GM18502 (cell line): ENCODE data around the gene AGTPBP1.
"Not testable (repeated sequence)": the region's sequence is repeated elsewhere in the genome, so short reads cannot be mapped to it uniquely, and the experiment has no call there.

ENCODE experiments used
- ATAC-seq: cut with Tn5 transposase; IDR thresholded peaks from one replicate; pipeline ENCODE4 v1.9.1; 2021; ENCODE audit warnings: mild to moderate bottlenecking; ENCODE audit not compliant: unreplicated experiment, poor library complexity

The AGTPBP1 gene, protein sequence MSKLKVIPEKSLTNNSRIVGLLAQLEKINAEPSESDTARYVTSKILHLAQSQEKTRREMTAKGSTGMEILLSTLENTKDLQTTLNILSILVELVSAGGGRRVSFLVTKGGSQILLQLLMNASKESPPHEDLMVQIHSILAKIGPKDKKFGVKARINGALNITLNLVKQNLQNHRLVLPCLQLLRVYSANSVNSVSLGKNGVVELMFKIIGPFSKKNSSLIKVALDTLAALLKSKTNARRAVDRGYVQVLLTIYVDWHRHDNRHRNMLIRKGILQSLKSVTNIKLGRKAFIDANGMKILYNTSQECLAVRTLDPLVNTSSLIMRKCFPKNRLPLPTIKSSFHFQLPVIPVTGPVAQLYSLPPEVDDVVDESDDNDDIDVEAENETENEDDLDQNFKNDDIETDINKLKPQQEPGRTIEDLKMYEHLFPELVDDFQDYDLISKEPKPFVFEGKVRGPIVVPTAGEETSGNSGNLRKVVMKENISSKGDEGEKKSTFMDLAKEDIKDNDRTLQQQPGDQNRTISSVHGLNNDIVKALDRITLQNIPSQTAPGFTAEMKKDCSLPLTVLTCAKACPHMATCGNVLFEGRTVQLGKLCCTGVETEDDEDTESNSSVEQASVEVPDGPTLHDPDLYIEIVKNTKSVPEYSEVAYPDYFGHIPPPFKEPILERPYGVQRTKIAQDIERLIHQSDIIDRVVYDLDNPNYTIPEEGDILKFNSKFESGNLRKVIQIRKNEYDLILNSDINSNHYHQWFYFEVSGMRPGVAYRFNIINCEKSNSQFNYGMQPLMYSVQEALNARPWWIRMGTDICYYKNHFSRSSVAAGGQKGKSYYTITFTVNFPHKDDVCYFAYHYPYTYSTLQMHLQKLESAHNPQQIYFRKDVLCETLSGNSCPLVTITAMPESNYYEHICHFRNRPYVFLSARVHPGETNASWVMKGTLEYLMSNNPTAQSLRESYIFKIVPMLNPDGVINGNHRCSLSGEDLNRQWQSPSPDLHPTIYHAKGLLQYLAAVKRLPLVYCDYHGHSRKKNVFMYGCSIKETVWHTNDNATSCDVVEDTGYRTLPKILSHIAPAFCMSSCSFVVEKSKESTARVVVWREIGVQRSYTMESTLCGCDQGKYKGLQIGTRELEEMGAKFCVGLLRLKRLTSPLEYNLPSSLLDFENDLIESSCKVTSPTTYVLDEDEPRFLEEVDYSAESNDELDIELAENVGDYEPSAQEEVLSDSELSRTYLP

DNA sequence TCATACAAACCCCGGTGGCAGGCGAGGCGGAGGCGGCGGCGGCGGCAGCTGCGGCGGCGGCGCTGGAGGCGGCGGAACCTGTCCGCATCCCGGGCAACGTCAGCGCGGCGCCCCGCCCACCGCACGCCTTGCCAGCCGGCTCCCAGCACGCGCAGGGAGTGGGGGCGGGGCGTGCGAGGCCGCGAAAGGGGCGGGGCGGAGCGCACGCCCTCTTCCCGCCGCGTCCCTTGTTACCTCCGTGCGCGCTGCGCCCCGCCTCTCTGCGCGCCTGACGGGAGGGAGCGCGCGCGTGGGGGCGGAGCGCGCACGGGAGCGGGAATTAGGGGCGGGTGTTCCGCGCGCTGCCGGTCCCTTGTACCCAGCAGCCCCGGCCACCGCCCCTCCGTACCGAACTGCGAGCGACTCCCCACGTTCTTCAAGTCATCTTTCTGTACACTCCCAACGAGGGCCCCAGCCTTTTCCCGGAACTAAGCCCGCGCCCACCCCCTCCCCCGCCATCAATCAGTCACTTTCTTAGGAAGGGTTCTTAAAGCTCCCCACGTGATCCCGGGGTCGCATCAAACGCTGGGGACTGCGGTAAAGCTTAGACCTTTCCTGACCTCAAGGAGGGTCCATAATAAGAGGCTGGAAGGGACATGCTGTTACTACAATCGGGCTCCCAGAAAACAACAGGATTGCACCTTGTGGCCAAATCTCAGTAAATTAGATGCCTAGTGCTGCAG lies at the start of gene AGTPBP1:
AGTPBP1 (minus strand) TSS at position 80 of the 722 bp plus-strand sequence. CDS start 29,421 bp downstream, outside the sequence.
- ATAC-seq = peak; percentile 83

DNA sequence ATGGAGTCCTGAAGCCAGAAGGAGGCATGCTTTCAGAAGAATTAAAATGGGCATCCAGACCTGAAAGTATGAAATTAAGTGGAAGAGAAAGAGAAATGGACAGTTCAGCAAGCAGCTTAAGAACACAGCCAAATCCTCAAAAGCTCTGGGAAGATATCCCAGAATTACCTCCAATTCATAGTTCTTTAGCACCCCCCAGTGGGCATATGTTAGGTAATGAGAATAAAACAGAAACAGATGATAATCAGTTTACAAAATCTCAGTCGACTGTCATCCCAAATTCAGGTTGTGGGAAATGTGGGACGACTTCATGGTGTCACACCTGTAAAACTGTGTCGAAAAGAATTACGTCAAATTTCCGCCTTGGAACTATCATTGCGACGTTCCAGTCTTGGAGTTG lies 44.4 kb upstream of the AGTPBP1 start:
- not testable (repeated sequence) for ATAC-seq

DNA sequence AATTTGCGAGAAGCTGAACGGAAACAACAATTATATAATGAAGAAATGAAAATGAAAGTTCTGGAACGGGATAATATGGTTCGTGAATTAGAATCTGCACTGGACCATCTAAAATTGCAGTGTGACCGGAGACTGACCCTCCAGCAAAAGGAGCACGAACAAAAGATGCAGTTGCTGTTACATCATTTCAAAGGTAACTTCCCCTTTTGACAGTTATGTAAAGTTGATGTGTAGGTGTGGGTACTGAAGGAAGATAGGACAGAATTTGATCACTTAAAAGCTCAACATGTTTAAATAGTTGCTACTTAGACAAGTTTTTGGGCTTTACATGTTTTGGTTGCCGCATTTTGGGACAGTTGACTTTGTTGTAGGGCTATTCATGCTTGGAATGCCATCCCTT lies 32.1 kb upstream of the AGTPBP1 start:
- not testable (repeated sequence) for ATAC-seq

DNA sequence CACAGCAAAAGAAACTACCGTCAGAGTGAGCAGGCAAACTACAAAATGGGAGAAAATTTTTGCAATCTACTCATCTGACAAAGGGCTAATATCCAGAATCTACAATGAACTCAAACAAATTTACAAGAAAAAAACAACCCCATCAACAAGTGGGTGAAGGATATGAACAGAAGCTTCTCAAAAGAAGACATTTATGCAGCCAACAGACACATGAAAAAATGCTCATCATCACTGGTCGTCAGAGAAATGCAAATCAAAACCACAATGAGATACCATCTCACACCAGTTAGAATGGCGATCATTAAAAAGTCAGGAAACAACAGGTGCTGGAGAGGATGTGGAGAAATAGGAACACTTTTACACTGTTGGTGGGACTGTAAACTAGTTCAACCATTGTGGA lies 20.0 kb upstream of the AGTPBP1 start:
- not testable (repeated sequence) for ATAC-seq

DNA sequence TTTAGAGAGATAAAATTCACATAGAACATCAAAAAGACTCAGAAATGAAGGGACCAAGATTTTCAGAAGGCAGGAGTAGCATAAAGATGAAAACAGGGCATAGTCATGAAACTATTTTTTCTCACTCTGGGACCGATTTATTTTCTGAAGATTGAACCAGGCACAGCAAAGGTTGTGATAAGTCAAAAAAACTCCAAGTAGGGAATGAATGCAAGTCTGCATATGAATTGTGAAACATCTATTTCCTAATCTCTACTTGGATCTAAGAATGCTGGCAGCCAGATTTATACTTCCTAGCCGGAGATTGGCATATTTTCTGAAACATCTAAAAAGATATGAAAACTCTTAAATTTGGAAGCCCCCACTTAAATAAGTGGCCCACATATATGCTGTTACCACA lies 16.0 kb upstream of the AGTPBP1 start:
- not testable (repeated sequence) for ATAC-seq

DNA sequence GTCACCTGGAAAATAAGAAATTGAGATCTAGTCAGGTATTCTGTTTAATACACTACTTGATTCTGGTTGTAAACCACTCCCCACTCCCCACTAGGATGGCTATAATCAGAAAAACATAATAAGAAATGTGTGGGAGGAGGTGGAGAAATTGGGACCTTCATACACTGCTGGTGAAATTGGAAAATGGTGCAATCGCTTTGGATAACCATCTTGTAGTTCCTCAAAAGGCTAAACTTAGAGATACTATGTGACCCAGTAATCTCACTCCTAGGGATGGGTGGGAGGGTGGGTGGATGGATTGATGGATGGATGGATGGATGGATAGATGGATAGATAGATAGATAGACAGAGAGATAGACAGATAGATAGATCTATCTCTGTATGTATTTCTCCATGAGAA lies 14.5 kb upstream of the AGTPBP1 start:
- not testable (repeated sequence) for ATAC-seq

DNA sequence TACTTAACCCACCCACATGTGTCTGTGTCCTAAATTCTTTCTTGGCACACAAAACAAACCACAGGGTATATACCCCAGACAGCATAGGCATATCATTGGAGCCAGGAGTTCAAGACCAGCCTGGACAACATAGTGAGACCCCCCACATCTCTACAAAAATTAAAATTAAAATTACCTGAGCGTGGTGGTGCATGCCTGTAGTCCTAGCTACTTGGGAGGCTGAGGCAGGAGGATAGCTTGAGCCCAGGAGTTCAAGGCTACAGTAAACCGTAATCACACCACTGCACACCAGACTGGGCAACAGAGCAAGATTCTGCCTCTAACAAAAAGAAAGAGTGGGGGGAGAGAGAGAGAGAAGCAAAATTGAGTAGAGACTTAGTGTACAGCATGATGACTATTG lies 4.6 kb upstream of the AGTPBP1 start:
- no peak for ATAC-seq

DNA sequence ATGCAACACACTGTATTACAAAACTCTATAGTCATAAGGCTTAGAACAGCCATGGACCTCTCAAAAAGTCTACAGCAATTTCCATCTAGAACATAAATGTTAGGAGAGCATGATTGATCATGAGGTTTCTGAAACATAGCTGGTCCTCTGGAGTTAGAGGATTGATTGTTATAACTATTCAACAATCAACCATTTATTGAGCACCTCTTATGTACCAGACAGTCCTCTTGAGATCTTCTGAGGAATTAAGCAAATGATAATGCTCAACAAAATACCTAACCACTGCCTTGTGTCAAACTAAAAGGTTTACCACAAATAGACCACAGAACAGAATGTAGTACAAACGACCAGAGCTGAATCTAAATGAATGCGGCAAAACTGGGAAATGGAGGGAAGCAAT lies 3.4 kb upstream of the AGTPBP1 start:
- ATAC-seq = no peak

DNA sequence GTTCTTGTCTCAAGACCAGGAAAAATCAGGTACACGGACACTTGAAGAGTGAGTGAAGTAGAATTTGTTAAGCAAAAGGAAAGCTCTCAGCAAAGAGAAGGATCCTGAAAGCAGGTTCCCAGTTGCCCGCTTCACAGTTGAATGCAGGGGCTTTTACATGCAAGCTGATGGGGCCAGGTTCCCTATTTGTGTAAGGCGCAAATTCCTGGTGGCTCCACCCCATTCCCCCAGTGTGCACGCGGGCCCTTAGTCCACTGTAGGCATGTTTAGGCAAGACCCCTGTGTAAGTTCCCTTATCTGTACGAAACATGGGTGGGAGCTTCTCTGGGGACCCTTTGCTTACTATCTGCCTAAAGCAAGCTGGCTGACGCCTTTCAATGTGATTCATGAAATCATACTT lies 2.7 kb upstream of the AGTPBP1 start:
- ATAC-seq = no peak

DNA sequence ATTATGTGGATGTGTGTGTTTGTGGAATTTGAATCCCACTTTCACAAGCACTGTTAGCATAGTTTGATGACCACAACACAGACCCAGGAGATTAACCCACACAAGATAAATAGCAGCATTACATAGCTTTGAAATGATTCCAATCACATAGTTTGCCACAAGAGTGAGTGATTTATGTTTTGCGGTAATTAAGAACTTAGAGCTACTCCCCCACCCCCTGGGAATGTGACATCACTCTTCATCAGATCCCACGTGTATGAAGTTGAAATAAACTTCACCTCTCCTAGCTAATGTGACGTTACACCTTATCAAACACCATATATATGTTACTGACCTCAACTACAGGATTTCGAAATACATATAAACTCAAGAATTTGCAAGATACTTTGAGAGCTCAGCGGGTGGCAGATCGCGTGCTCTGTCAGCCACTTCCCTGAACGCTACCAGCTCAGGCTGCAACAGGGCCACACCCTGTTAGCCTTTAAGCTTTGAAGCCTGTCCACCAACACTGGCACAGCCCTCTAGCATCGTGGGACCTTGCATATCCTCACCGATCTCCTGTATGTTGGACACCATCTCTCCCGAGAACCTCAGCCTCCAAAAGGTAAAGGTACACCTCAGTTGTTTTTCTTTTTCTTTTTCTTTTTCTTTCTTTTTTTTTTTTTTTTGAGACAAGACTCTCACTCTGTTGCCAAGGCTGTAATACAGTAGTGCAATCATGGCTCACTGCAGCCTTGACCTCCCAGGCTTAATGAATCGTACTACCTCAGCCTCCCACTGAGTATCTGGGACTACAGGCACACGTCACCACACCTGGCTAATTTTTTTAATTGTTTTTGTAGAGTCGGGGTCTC lies 1.7 kb upstream of the AGTPBP1 start:
- ATAC-seq = no peak

DNA sequence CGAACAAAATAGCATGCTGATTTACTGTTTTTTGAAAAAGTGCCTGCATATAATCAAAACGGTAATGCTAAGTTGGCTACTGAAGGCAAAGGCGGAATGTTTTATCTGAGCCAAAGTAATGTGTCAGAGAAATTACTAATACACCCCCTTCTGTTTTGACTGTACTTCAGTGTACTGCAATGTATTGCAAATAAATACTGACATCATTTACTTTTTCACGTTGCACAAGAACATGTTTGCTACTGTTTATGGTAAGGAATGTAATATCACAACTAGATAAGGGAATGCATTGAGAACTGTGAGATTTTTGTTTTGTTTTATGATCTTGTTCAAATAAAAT lies 813 bp upstream of the AGTPBP1 start:
- no peak for ATAC-seq

DNA sequence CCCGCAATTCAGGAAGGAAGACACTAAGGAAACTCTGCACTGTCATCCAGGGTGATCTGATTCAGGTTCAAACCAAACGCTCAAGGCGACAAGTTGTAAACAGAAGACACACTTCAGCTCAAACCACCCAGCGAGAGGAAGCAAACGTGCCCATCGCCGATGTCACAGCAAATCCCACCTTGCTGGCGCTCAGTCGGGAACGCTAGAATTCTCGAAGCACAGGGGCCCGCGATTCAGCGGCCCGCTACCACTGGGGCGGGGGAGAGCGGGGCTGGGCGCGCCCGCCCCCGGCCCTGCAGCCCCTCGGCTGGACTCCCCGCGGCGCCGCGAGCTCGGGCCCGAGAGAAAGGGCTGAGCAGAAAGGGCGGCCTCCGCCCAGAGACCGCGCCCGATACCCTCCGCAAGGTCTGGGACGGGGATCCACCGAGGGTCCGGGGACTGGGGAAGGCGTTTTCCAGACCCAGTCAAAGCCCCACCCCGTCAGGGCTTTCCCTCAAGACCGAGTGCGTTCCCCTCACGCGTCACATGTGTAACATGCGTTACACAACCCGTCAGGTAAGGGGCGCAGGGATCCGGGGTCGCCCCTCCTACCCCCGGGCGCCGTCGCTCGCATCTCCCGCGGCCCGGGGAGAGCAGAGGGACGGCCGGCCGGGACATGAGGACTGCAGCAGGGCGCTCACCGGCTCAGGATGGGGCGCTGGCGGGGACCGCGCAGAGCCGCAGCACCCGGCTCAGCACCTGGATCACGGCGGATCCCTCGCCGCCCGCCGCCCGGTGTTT lies 469 bp downstream of the AGTPBP1 start:
- ATAC-seq = peak; percentile 58

DNA sequence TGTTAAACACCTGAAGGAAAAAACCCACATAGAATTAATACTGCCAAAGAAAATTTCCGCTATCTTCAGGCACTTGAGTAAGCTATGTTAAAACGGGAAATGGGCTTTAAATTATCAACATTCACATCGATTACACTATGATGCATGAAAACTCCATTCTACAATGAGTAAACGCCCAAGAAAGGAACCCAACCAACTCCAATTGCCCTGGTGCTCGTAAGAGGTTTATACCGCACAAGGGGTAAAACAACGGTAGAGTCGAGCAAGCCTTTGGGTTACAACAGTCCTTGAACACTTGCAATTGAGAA lies 1.0 kb downstream of the AGTPBP1 start:
- no peak for ATAC-seq

DNA sequence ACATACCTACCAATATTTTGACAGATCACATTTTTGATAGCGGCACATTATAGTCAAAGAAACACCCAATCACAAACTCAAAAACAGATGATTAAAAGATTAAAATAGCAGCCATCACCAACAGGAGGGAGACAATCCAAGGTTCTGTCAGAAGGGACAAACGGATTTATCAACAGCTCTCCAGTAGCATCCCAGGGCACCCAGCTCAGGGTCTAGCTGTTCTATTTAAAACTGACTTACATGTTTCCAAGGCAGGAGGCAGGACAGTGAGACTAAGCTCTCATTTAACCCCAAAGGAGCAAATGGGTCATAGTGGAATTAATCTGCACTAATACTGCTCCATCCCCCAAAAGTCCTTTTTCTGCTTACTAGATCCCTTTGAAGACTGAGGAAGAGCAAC lies 3.2 kb downstream of the AGTPBP1 start:
- no peak for ATAC-seq

DNA sequence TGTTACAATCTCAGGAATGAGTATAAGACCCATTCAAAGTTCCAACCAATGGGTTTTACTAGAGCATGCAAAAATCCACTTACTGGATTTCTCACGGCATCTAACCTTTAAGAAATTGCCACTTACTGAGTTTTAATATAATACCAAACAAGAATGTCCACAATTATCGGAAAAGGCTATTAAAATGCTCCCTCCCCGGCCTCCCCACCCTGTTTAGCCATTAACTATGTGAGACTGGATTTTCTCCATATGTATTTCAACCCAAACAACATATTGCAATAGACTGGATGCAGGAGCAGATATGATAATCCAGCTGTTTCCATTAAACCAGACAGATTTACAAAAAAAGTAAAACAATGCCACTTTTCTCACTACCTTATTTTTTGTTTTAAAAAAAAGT lies 4.1 kb downstream of the AGTPBP1 start:
- no peak for ATAC-seq

DNA sequence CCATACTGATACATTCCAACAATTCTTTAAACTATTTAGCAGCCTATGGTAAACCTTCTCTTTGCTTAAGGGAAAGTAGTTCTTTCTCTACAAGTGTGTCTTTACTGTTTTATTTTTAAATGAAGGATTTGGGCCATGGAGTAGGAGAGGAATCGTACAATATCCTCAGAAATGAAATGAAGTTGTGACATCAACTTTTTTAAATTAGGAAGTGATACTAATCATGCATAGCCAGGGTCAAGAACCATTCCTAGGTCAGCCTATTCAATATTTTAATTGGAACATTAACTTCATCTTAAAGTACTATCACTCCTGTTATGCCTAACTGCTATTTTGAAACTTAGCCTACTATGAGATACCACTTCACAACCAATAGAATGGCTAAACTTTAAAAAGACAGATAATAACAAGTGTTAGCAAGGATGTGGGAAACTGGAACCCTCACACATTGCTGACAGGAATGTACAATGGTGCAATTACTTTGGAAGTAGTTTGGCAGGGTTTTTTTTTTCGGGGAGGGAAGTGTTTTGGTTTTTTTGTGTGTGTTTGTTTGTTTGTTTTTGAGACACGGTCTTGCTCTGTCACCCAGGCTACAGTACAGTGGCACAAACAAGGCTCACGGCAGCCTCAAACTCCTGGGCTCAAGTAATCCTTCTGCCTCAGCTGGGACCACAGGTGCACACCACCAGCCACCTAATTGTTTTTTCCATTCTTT lies 10.7 kb downstream of the AGTPBP1 start:
- no peak for ATAC-seq

DNA sequence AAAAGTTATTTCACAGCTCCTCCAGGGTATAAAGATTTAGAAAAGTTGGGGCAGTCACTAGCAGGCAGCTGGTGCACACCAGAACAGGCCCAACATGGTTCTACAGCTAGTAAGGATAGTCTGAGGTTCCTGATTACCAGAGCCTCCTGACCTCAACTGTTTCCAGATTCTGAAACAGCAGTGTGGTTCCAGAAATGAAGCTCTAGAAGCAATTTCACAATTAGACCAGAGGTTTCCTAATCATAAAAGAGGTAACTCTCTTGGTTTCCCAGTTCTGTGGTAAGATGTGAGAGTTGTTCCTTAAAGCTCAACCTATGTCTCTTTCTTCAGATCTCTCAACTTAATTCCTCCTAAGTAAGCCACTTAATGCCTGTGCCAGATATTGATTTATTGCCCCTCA lies 11.9 kb downstream of the AGTPBP1 start:
- no peak for ATAC-seq

DNA sequence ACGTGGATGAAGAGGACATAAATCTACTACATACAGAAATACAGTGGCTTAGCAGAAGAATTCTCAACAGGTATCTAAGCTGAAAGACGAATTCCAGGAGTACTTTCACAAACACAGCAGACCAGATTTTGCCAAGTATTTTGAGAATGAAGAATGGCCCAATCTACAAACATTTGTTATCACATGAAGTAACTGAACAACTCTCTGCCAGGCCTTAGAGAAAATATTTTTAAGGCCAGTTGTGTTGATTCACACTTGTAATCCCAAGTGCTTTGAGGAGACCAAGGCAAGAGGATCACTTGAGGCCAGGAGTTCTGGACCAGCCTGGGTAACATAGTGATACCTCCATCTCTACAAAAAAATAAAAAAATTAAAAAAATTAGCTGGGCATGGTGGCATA lies 14.3 kb downstream of the AGTPBP1 start:
- ATAC-seq = no peak
